ENCODE measurements around the gene PAOX.

The PAOX gene

DNA sequence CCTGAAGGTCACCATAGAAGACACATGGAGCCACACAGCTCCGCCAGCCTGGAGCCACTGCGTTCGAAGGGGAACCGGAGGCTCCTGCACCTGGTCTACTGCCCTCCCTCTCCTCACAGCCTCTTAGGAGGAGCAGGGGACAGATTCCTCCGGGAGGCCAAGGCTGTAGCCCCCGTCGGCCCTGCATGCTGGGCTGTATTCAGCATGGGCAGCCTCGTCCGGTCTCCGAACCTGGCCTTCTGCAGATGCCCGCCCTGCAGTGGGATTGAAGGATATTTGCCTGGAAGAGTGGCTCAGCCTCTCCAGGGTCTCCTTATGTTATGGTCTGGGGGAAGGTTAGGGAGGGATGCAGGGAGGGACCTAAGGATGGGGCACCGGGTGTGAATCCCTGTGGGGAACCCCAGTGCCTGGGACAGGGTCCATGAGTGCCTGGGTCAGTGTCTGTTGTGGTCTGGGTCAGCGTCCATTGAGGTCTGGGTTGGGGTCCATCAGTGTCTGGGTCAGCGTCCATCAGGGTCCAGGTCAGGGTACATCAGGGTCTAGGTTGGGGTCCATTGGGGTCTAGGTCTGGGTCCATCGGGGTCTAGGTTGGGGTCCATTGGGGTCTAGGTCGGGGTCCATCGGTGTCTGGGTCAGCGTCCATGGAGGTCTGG is 61.7 kb downstream of the PAOX start:
- DNase-seq: no peak

Measured in NCI-H1694 treated with DMSO at 0.1 percent for 48 hours (cell line).